GM23338 (cell line): Measurements from ENCODE around the gene NLRC4. TPM values are rescaled to one million over a fixed set of nuclear protein-coding genes. Genes with fewer than 3 reads are reported as not detected.
"Not testable (repeated sequence)": the region's sequence is repeated elsewhere in the genome, so short reads cannot be mapped to it uniquely, and the experiment has no call there.

ENCODE experiments used
- ATAC-seq: fragments of 200-7000 bp; cut with Tn5 transposase; 3 replicates; pipeline ENCODE4 v1.9.1; 2020
- DNase-seq: peaks from one replicate; pipeline ENCODE4 v3.0.0-alpha.2; 2015; ENCODE audit warnings: low spot score
- H2AFZ ChIP-seq: fragments of 200-600 bp; sonication (generic); 2 replicates; pipeline ENCODE4 v1.8.0; 2016; ENCODE audit warnings: antibody characterized with exemption, mild to moderate bottlenecking, moderate library complexity
- H3F3A ChIP-seq: fragments of 200-600 bp; sonication (generic); replicated peaks from 2 replicates; pipeline ENCODE4 v1.8.0; 2017; ENCODE audit warnings: antibody characterized with exemption, mixed run types, low read depth
- H3K27ac ChIP-seq: fragments of 200-600 bp; sonication (generic); 2 replicates; pipeline ENCODE4 v1.6.1; 2016; ENCODE audit warnings: low read depth
- H3K27me3 ChIP-seq: fragments of 200-600 bp; sonication (generic); 2 replicates; pipeline ENCODE4 v1.8.0; 2016; ENCODE audit warnings: mild to moderate bottlenecking, mixed run types, moderate library complexity; ENCODE audit not compliant: insufficient read depth
- H3K36me3 ChIP-seq: fragments of 200-600 bp; sonication (generic); 2 replicates; pipeline ENCODE4 v1.8.0; 2016; ENCODE audit warnings: mild to moderate bottlenecking; ENCODE audit not compliant: insufficient read depth
- H3K4me1 ChIP-seq: fragments of 200-600 bp; sonication (generic); 2 replicates; pipeline ENCODE4 v1.8.0; 2016; ENCODE audit warnings: mild to moderate bottlenecking, moderate library complexity; ENCODE audit not compliant: insufficient read depth
- H3K4me2 ChIP-seq: fragments of 200-600 bp; sonication (generic); 2 replicates; pipeline ENCODE4 v1.7.1; 2017; ENCODE audit warnings: mixed run types
- H3K4me3 ChIP-seq: fragments of 200-600 bp; sonication (generic); 2 replicates; pipeline ENCODE4 v1.6.1; 2016; ENCODE audit warnings: mixed run types
- H3K79me2 ChIP-seq: fragments of 200-600 bp; sonication (generic); replicated peaks from 2 replicates; pipeline ENCODE4 v1.8.0; 2017; ENCODE audit warnings: mild to moderate bottlenecking; ENCODE audit not compliant: insufficient read depth
- H3K9me2 ChIP-seq: fragments of 200-600 bp; sonication (generic); 2 replicates; pipeline ENCODE4 v1.8.0; 2017; ENCODE audit not compliant: insufficient read depth
- H4K20me1 ChIP-seq: fragments of 200-600 bp; sonication (generic); replicated peaks from 2 replicates; pipeline ENCODE4 v1.8.0; 2017; ENCODE audit warnings: mild to moderate bottlenecking; ENCODE audit not compliant: insufficient read depth
- H3K27ac Mint-ChIP-seq: 2 replicates; pipeline ENCODE4 v1.8.0; 2020; ENCODE audit warnings: inconsistent platforms, mild to moderate bottlenecking, moderate library complexity, mixed read lengths
- H3K27me3 Mint-ChIP-seq: 3 replicates; pipeline ENCODE4 v1.8.0; 2022; ENCODE audit warnings: low read depth, mild to moderate bottlenecking, moderate library complexity, mixed read lengths, inconsistent platforms; ENCODE audit not compliant: insufficient read depth, poor library complexity
- H3K36me3 Mint-ChIP-seq: 3 replicates; pipeline ENCODE4 v1.8.0; 2021; ENCODE audit warnings: low read depth, mild to moderate bottlenecking, inconsistent platforms, moderate library complexity, mixed read lengths
- H3K4me1 Mint-ChIP-seq: 3 replicates; pipeline ENCODE4 v1.8.0; 2020; ENCODE audit warnings: mild to moderate bottlenecking, inconsistent platforms, mixed read lengths
- H3K4me3 Mint-ChIP-seq: 3 replicates; pipeline ENCODE4 v1.8.0; 2021; ENCODE audit warnings: moderate library complexity, mild to moderate bottlenecking, inconsistent platforms, mixed read lengths
- H3K9me3 Mint-ChIP-seq: 3 replicates; pipeline ENCODE4 v1.8.0; 2020; ENCODE audit warnings: moderate library complexity, mild to moderate bottlenecking, inconsistent platforms, mixed read lengths
- CREB1 ChIP-seq: fragments of 250-450 bp; sonication (Bioruptor Pico); IDR thresholded peaks from 2 replicates; pipeline ENCODE4 v1.5.0; 2020; ENCODE audit warnings: low read depth, mild to moderate bottlenecking, moderate library complexity
- JUNB ChIP-seq: IDR thresholded peaks from one replicate; pipeline ENCODE4 v1.6.1; 2016; ENCODE audit warnings: antibody characterized with exemption; ENCODE audit not compliant: unreplicated experiment
- NANOG ChIP-seq: IDR thresholded peaks from 2 replicates; pipeline ENCODE4 v1.6.1; 2016; ENCODE audit warnings: antibody characterized with exemption, borderline replicate concordance
- POLR2AphosphoS5 ChIP-seq: IDR thresholded peaks from 2 replicates; pipeline ENCODE4 v1.6.1; 2016; ENCODE audit warnings: antibody characterized with exemption, low read depth
- STAT1 ChIP-seq: IDR thresholded peaks from one replicate; pipeline ENCODE4 v1.6.1; 2016; ENCODE audit warnings: antibody characterized with exemption; ENCODE audit not compliant: unreplicated experiment
- ZNF331 ChIP-seq: fragments of 250-450 bp; sonication (Bioruptor Pico); IDR thresholded peaks from 2 replicates; pipeline ENCODE4 v1.5.0; 2020; ENCODE audit warnings: low read depth, mild to moderate bottlenecking, moderate library complexity
- polyA plus RNA-seq: library from polyadenylated mRNA; unstranded; fragments of >200 nt; fragmentation: Nextera tagmentation; extraction: Ambion mirVana; gene quantifications from 2 replicates; pipeline ENCODE4 v1.2.1, GENCODE V29; 2016
- total RNA-seq: library from RNA; depleted of rRNA; stranded (reverse); fragments of >200 nt; shearing (Covaris generic); gene quantifications from 2 replicates; pipeline ENCODE4 v1.2.3, GENCODE V29; 2014
- TF ChIP-seq, protein P1 (sequence below), 2 experiments: fragments of 200-600 bp in 1 of 2; sonication (generic) in 1 of 2; conservative IDR thresholded peaks; 2 replicates each; pipeline versions ENCODE4 v1.5.1 to v1.6.1; 2016 to 2017; ENCODE audit warnings: antibody characterized with exemption in 2 of 2, low read depth in 2 of 2, mild to moderate bottlenecking in 2 of 2, moderate library complexity in 1 of 2
- TF ChIP-seq, protein P2 (sequence below): IDR thresholded peaks from 2 replicates; pipeline ENCODE4 v1.6.1; 2016; ENCODE audit warnings: antibody characterized with exemption

Gene NLRC4
- total and polyA plus RNA-seq, 2 experiments from 2014 or later = 0.50 TPM; not detected in 1

DNA sequence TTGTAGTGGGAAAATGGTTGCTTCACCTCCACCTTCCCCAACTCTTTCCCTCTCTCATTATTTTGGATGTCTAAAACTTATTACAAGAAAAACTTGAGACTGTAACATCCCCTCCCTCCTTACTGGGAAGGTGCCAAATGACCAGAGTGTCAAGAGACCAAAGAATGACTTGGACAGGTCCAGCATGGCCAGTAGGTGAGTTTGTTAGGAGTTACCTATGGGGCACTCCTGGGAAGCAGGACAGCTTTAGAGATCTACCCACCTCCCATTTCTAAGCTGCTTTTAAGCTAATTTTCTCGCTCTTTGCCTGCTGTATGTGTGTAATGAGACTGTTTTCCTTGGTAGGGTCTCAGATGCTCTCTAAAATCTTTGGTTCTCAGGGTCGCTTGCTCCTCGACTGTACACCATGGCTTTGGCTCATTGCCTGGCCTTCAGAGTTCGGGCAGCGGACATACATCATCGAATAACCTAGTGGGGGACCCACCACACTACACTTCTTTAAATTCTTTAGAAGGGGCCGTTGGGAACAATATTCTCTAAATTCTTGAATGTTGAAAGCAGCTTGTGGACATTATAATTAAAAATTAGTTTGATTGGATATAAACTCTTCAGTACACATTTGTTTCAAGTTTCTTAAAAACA, 53.8 kb downstream of the NLRC4 start:
- peak; percentile 42 for DNase-seq
- no peak overlapping the region for H2AFZ ChIP-seq
- no peak overlapping the region for H3K27ac Mint-ChIP-seq

DNA sequence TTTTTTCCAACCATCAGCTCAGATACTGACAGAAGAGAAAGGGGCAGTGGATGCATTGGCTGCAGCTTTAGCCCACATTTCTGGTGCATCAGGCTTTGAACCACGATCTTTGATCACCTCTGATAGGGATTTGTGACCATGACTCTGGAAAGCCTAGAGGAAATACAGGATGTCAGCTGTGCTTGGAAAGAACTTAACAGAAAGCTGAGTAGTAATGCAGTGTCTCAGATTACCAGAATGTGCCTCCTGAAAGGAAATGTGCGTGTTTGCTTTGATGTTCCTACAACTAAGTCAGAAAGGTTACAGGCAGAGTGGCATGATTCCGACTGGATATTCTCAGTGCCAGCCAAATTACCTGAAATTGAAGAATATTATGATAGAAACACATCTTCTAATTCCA, 61.3 kb downstream of the NLRC4 start:
- H3K27ac ChIP-seq, H3K27me3 Mint-ChIP-seq, H3K9me3 Mint-ChIP-seq, H3K4me2 ChIP-seq, H2AFZ ChIP-seq, H3K9me2 ChIP-seq, H3K4me3 ChIP-seq, H3K27me3 ChIP-seq, H3K4me1 Mint-ChIP-seq, ATAC-seq, H4K20me1 ChIP-seq, H3K4me3 Mint-ChIP-seq, H3K4me1 ChIP-seq, H3K27ac Mint-ChIP-seq, DNase-seq, H3F3A ChIP-seq, H3K79me2 ChIP-seq: not testable (repeated sequence)
- peaks cover 11% of the 10 kb centered on the region for H3K36me3 ChIP-seq
- H3K36me3 Mint-ChIP-seq = peaks cover 36% of the 10 kb centered on the region

More for the DNA sequence above, 53.8 kb downstream of the NLRC4 start:
- Histone ChIP-seq H3K9me2 (no peaks in the 10 kb centered on the region), H3K4me2 (no peak overlapping the region), H3F3A (0 out of 2 replicates have a peak, but pooled peaks cover 3% of the 10 kb centered on the region), H3K36me3 (peaks cover 3% of the 10 kb centered on the region; the same call in 1 of the 2 replicates), H4K20me1 (0 out of 2 replicates have a peak, but pooled peaks cover 2% of the 10 kb centered on the region), H3K27me3 (no peaks in the 10 kb centered on the region), H3K79me2 (no peaks in the 10 kb centered on the region), H3K4me3 (no peak overlapping the region), H3K4me1 (no peaks in the 10 kb centered on the region), H3K27ac (no peak overlapping the region)
- H3K4me3 Mint-ChIP-seq = no peak overlapping the region
- H3K9me3 Mint-ChIP-seq = no peaks in the 10 kb centered on the region
- H3K4me1 Mint-ChIP-seq = no peaks in the 10 kb centered on the region
- TF ChIP-seq, protein P1, sequence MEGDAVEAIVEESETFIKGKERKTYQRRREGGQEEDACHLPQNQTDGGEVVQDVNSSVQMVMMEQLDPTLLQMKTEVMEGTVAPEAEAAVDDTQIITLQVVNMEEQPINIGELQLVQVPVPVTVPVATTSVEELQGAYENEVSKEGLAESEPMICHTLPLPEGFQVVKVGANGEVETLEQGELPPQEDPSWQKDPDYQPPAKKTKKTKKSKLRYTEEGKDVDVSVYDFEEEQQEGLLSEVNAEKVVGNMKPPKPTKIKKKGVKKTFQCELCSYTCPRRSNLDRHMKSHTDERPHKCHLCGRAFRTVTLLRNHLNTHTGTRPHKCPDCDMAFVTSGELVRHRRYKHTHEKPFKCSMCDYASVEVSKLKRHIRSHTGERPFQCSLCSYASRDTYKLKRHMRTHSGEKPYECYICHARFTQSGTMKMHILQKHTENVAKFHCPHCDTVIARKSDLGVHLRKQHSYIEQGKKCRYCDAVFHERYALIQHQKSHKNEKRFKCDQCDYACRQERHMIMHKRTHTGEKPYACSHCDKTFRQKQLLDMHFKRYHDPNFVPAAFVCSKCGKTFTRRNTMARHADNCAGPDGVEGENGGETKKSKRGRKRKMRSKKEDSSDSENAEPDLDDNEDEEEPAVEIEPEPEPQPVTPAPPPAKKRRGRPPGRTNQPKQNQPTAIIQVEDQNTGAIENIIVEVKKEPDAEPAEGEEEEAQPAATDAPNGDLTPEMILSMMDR (conservative IDR thresholded peaks at IDR 0.05; ENCODE audit: low read depth in 2 of 2) = peak in 1 of 2 experiments; percentile 23; a peak in 1 of 4 replicates
- TF ChIP-seq POLR2AphosphoS5 = no peak
- peaks cover 10% of the 10 kb centered on the region for H3K36me3 Mint-ChIP-seq
- H3K27me3 Mint-ChIP-seq = no peaks in the 10 kb centered on the region
- ATAC-seq = no peak

DNA sequence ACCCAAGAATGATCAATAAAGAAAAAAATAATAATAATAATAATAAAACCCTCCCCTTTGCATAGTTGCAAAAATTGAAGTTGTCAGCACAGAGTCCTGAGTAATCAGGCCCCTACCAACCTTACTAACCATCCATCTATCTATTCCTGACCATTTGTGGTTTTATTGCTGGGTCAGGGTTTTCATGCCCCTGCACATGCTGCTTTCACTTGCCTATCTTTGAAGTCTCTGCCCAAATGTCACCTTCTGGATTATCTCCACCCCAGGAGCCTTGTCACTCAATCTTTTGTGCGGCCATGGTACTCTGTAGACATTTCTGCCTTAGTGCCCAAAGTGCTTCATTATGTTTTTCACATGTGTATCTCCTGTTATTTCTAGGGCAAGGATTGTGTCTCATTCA, 63.9 kb downstream of the NLRC4 start:
- Histone ChIP-seq H3K27ac (no peak overlapping the region), H3K79me2 (no peaks in the 10 kb centered on the region), H3K27me3 (no peaks in the 10 kb centered on the region), H3K4me3 (no peak overlapping the region), H3K4me1 (no peaks in the 10 kb centered on the region), H3K9me2 (no peaks in the 10 kb centered on the region), H3K4me2 (no peak overlapping the region), H4K20me1 (no peaks in the 10 kb centered on the region; the same call in 1 of the 2 replicates), H2AFZ (no peak overlapping the region), H3F3A (no peaks in the 10 kb centered on the region), H3K36me3 (peaks cover 11% of the 10 kb centered on the region)
- Mint-ChIP-seq H3K27ac (no peak overlapping the region), H3K9me3 (no peaks in the 10 kb centered on the region), H3K4me1 (no peaks in the 10 kb centered on the region), H3K4me3 (no peak overlapping the region), H3K36me3 (peaks cover 41% of the 10 kb centered on the region), H3K27me3 (no peaks in the 10 kb centered on the region)
- DNase-seq = no peak
- ATAC-seq = no peak
- TF ChIP-seq ZNF331 (CRISPR knock-in tag) = no peak
- no peak for TF ChIP-seq JUNB
- TF ChIP-seq, protein P1 (conservative IDR thresholded peaks at IDR 0.05; ENCODE audit: low read depth in 2 of 2) = no peak
- TF ChIP-seq, protein P2, sequence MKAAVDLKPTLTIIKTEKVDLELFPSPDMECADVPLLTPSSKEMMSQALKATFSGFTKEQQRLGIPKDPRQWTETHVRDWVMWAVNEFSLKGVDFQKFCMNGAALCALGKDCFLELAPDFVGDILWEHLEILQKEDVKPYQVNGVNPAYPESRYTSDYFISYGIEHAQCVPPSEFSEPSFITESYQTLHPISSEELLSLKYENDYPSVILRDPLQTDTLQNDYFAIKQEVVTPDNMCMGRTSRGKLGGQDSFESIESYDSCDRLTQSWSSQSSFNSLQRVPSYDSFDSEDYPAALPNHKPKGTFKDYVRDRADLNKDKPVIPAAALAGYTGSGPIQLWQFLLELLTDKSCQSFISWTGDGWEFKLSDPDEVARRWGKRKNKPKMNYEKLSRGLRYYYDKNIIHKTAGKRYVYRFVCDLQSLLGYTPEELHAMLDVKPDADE = no peak
- TF ChIP-seq POLR2AphosphoS5 = no peak
- TF ChIP-seq NANOG = no peak
- TF ChIP-seq CREB1 = no peak
- no peak for TF ChIP-seq STAT1
